Esophagus squamous epithelium (tissue), 4 donors: ENCODE measurements around the gene TSG101.

Source experiments
- POLR2A ChIP-seq, 4 donors: fragments of 450-650 bp; IDR thresholded peaks; one replicate each; pipeline ENCODE4 v1.6.1; 2017; ENCODE audit warnings: antibody characterized with exemption in 4 of 4, mild to moderate bottlenecking in 4 of 4, moderate library complexity in 3 of 4
- TF ChIP-seq, protein P1 (sequence below), 6 experiments: fragments of 450-650 bp in 4 of 6; fragments of 200-600 bp in 2 of 6; sonication (generic) in 2 of 6; IDR thresholded peaks; one replicate each; pipeline ENCODE4 v1.5.1; 2016 to 2019; ENCODE audit warnings: antibody characterized with exemption in 6 of 6, mild to moderate bottlenecking in 4 of 6, moderate library complexity in 4 of 6

DNA sequence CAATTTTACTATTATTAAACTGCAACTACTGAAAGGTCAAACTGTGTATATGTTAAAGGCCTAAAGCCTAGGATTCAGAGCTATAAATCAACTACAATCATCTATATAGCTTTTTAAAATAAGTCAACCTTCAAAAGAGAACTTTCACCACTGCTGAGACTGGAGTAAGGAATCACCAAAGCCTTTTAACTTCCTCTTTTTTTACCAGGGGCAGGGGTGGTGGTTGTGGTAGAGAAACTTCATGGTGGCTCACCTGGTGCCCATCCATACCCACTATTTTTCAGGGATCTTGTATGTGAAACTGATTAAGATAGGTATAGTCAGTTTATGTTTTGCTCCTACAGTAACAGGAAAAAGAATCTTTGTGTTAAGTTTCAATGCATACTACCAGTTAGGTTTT is 31.5 kb downstream of the TSG101 start:
- TF ChIP-seq, protein P1, sequence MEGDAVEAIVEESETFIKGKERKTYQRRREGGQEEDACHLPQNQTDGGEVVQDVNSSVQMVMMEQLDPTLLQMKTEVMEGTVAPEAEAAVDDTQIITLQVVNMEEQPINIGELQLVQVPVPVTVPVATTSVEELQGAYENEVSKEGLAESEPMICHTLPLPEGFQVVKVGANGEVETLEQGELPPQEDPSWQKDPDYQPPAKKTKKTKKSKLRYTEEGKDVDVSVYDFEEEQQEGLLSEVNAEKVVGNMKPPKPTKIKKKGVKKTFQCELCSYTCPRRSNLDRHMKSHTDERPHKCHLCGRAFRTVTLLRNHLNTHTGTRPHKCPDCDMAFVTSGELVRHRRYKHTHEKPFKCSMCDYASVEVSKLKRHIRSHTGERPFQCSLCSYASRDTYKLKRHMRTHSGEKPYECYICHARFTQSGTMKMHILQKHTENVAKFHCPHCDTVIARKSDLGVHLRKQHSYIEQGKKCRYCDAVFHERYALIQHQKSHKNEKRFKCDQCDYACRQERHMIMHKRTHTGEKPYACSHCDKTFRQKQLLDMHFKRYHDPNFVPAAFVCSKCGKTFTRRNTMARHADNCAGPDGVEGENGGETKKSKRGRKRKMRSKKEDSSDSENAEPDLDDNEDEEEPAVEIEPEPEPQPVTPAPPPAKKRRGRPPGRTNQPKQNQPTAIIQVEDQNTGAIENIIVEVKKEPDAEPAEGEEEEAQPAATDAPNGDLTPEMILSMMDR (IDR thresholded peaks at IDR 0.05), result no peak
- no peak for TF ChIP-seq POLR2A (IDR thresholded peaks at IDR 0.05)
